SK-N-SH (cell line): ENCODE data around the gene HAVCR1. TPM values are rescaled to one million over a fixed set of nuclear protein-coding genes. Genes with fewer than 3 reads are reported as not detected.

Experiments
- CTCF ChIA-PET: fragments of 300-600, 350-600 bp; formaldehyde crosslinking; extraction: SDS; loops from one replicate; lab custom pipeline; 2021; lab: Yijun Ruan, JAX
- POLR2A ChIA-PET: fragments of 350-600 bp; sonication (Branson Sonifier 250); formaldehyde crosslinking; extraction: SDS; loops from one replicate; lab custom pipeline; 2020; ENCODE audit warnings: antibody characterized with exemption, inconsistent platforms; lab: Yijun Ruan, JAX
- DNase-seq: peaks from one replicate; pipeline ENCODE4 v3.0.0; 2012
- H2AFZ ChIP-seq: fragments of 200-600 bp; sonication (generic); 2 replicates; pipeline ENCODE4 v1.8.1; 2016; ENCODE audit warnings: antibody characterized with exemption, mild to moderate bottlenecking, low read depth
- H3F3A ChIP-seq: fragments of 200-600 bp; sonication (generic); replicated peaks from 2 replicates; pipeline ENCODE3; 2016; ENCODE audit warnings: antibody characterized with exemption, mild to moderate bottlenecking; ENCODE audit not compliant: insufficient read depth
- H3K27ac ChIP-seq, 2 experiments: fragments of 200-500 bp in 1 of 2; fragments of 200-600 bp in 1 of 2; sonication (Bioruptor generic) in 1 of 2; sonication (generic), shearing (Covaris generic) in 1 of 2; 2 replicates each; pipeline versions ENCODE4 v1.5.1 to v1.6.1; 2014 to 2016; ENCODE audit warnings: low read depth in 2 of 2, inconsistent platforms in 1 of 2, low read length in 1 of 2, mild to moderate bottlenecking in 1 of 2, mixed read lengths in 1 of 2
- H3K27me3 ChIP-seq: fragments of 200-600 bp; sonication (generic), shearing (Covaris generic); 2 replicates; pipeline ENCODE4 v1.6.1; 2016; ENCODE audit warnings: mixed run types; ENCODE audit not compliant: insufficient read depth
- H3K36me3 ChIP-seq, 2 experiments: fragments of 200-500 bp in 1 of 2; fragments of 200-600 bp in 1 of 2; sonication (Bioruptor generic) in 1 of 2; sonication (generic) in 1 of 2; replicated peaks in 1 of 2; 2 replicates each; pipeline versions ENCODE3 to v1.5.1; 2014 to 2016; ENCODE audit warnings: low read length in 1 of 2, mild to moderate bottlenecking in 1 of 2; ENCODE audit not compliant: insufficient read depth in 2 of 2, control insufficient read depth in 1 of 2
- H3K4me1 ChIP-seq, 2 experiments: fragments of 200-500 bp in 1 of 2; fragments of 200-600 bp in 1 of 2; sonication (Bioruptor generic) in 1 of 2; sonication (generic), shearing (Covaris generic) in 1 of 2; 2 replicates each; pipeline versions ENCODE4 v1.5.1 to v1.6.1; 2014 to 2016; ENCODE audit warnings: low read depth in 1 of 2, low read length in 1 of 2, mixed run types in 1 of 2; ENCODE audit not compliant: insufficient read depth in 2 of 2, control insufficient read depth in 1 of 2
- H3K4me2 ChIP-seq: fragments of 200-600 bp; sonication (generic), shearing (Covaris generic); 2 replicates; pipeline ENCODE4 v1.6.1; 2017; ENCODE audit warnings: mixed run types
- H3K4me3 ChIP-seq, 2 experiments: fragments of 200-500 bp in 1 of 2; fragments of 200-600 bp in 1 of 2; sonication (Bioruptor generic) in 1 of 2; sonication (generic), shearing (Covaris generic) in 1 of 2; 2 replicates each; pipeline versions ENCODE4 v1.5.1 to v1.8.1; 2014 to 2016; ENCODE audit warnings: low read depth in 2 of 2, inconsistent platforms in 1 of 2, low read length in 1 of 2, mild to moderate bottlenecking in 1 of 2, mixed read lengths in 1 of 2, moderate library complexity in 1 of 2
- H3K79me2 ChIP-seq: fragments of 200-600 bp; sonication (generic); 2 replicates; pipeline ENCODE4 v1.8.1; 2017; ENCODE audit warnings: mild to moderate bottlenecking; ENCODE audit not compliant: insufficient read depth
- H3K9ac ChIP-seq: fragments of 200-600 bp; sonication (generic); 2 replicates; pipeline ENCODE4 v1.6.1; 2017; ENCODE audit warnings: mixed run types
- H3K9me2 ChIP-seq: fragments of 200-600 bp; sonication (generic); 2 replicates; pipeline ENCODE4 v1.6.1; 2017; ENCODE audit warnings: mixed run types
- H3K9me3 ChIP-seq: fragments of 200-600 bp; sonication (generic); 2 replicates; pipeline ENCODE4 v1.6.1; 2017; ENCODE audit warnings: mixed run types, mild to moderate bottlenecking, moderate library complexity
- H4K20me1 ChIP-seq: fragments of 200-600 bp; sonication (generic); 2 replicates; pipeline ENCODE4 v1.6.1; 2017; ENCODE audit warnings: mild to moderate bottlenecking, mixed run types; ENCODE audit not compliant: insufficient read depth
- ELF1 ChIP-seq: IDR thresholded peaks from 2 replicates; pipeline ENCODE4 v1.4.0; 2012
- EP300 ChIP-seq, 2 experiments: IDR thresholded peaks; 2 replicates each; pipeline versions ENCODE4 v1.4.0 to v1.6.1; 2012; ENCODE audit warnings: borderline replicate concordance in 1 of 2, low read depth in 1 of 2, low read length in 1 of 2
- FOSL2 ChIP-seq: IDR thresholded peaks from 2 replicates; pipeline ENCODE4 v1.4.0; 2012; ENCODE audit warnings: low read depth, mild to moderate bottlenecking, moderate library complexity, borderline replicate concordance
- FOXM1 ChIP-seq: IDR thresholded peaks from 2 replicates; pipeline ENCODE4 v1.4.0; 2012; ENCODE audit warnings: low read depth, mild to moderate bottlenecking
- GABPA ChIP-seq: IDR thresholded peaks from 2 replicates; pipeline ENCODE4 v1.4.0; 2012; ENCODE audit warnings: low read depth, mild to moderate bottlenecking
- MEF2A ChIP-seq: IDR thresholded peaks from 2 replicates; pipeline ENCODE4 v1.4.0; 2012; ENCODE audit warnings: low read depth, borderline replicate concordance
- NFIC ChIP-seq: IDR thresholded peaks from 2 replicates; pipeline ENCODE4 v1.4.0; 2012; ENCODE audit warnings: borderline replicate concordance
- POLR2AphosphoS5 ChIP-seq: IDR thresholded peaks from 2 replicates; pipeline ENCODE4 v1.6.1; 2012; ENCODE audit warnings: low read depth, low read length
- RAD21 ChIP-seq: IDR thresholded peaks from 2 replicates; pipeline ENCODE4 v1.6.1; 2012; ENCODE audit warnings: mild to moderate bottlenecking, low read length
- RXRA ChIP-seq: IDR thresholded peaks from 2 replicates; pipeline ENCODE4 v1.4.0; 2012; ENCODE audit warnings: low read depth, mild to moderate bottlenecking, borderline replicate concordance
- SIN3A ChIP-seq: IDR thresholded peaks from 2 replicates; pipeline ENCODE4 v1.6.1; 2012; ENCODE audit warnings: low read depth, mild to moderate bottlenecking, low read length, moderate library complexity, borderline replicate concordance
- SMC3 ChIP-seq: IDR thresholded peaks from 2 replicates; pipeline ENCODE4 v1.6.1; 2012; ENCODE audit warnings: low read depth, low read length, improper control_type of control experiment
- TEAD4 ChIP-seq: IDR thresholded peaks from 2 replicates; pipeline ENCODE4 v1.4.0; 2012; ENCODE audit warnings: mild to moderate bottlenecking, borderline replicate concordance; ENCODE audit not compliant: insufficient read depth
- YY1 ChIP-seq: IDR thresholded peaks from 2 replicates; pipeline ENCODE4 v1.4.0; 2012; ENCODE audit warnings: low read depth, mild to moderate bottlenecking
- WGBS: methylation state at CpG from one replicate; pipeline ENCODE4 v1.1.6; 2017; ENCODE audit warnings: low lambda C conversion rate; 5-methylcytosine and 5-hydroxymethylcytosine counted together
- polyA plus RNA-seq, 3 experiments: library from polyadenylated mRNA; depleted of rRNA; stranded (reverse); fragments of >200 nt; gene quantifications; 2 replicates each; pipeline ENCODE4 v1.2.3, GENCODE V29; 2012
- TF ChIP-seq, protein P1 (sequence below): IDR thresholded peaks from 2 replicates; pipeline ENCODE4 v1.4.0; 2012; ENCODE audit warnings: low read depth
- TF ChIP-seq, protein P2 (sequence below): IDR thresholded peaks from 2 replicates; pipeline ENCODE4 v1.4.0; 2012; ENCODE audit warnings: low read depth, borderline replicate concordance
- TF ChIP-seq, protein P3 (sequence below): fragments of 200-600 bp; sonication (generic); IDR thresholded peaks from 2 replicates; pipeline ENCODE4 v1.6.1; 2017; ENCODE audit warnings: antibody characterized with exemption, mild to moderate bottlenecking, moderate library complexity
- TF ChIP-seq, protein P4 (sequence below): IDR thresholded peaks from 2 replicates; pipeline ENCODE4 v1.6.1; 2012; ENCODE audit warnings: mild to moderate bottlenecking, low read depth, low read length, moderate library complexity
- TF ChIP-seq, protein P5 (sequence below): IDR thresholded peaks from 2 replicates; pipeline ENCODE4; 2012

The HAVCR1 gene
- polyA plus RNA-seq, 1 of the 3 experiments (the other 2 are of a cell fraction), result not detected

DNA sequence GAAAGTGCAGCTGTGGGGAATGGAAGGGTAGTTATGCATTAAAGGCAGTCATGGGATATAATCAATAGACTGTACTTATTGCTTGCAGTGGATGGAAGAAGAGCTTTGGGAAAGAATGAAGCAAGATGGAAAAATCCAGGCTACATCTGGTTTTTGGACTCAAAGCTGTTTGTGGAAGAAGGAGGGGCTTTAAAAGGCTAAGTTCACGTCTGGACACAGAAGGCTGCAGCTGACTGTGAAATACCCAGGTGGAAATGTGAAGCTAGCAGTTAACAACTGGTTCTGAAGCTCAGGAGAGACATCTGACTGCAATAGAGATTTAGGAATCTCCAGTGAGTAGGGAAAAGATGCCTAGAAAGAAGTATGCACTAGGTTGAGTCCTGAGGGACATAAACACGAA, 52.7 kb downstream of the HAVCR1 start:
- Histone ChIP-seq H3K9me3 (no peaks in the 10 kb centered on the region), H2AFZ (no peak overlapping the region), H3K4me1 (no peaks in the 10 kb centered on the region), H3K27me3 (no peaks in the 10 kb centered on the region), H3K4me3 (no peak overlapping the region), H3F3A (no peaks in the 10 kb centered on the region), H3K9me2 (no peaks in the 10 kb centered on the region), H3K9ac (no peak overlapping the region), H4K20me1 (no peaks in the 10 kb centered on the region), H3K36me3 (no peaks in the 10 kb centered on the region), H3K27ac (no peak overlapping the region), H3K79me2 (no peaks in the 10 kb centered on the region), H3K4me2 (no peak overlapping the region)
- no peak for DNase-seq
- POLR2A ChIA-PET, result no interaction called here
- no peak for TF ChIP-seq RXRA
- no peak for TF ChIP-seq FOXM1
- no peak for TF ChIP-seq ELF1
- TF ChIP-seq, protein P1, sequence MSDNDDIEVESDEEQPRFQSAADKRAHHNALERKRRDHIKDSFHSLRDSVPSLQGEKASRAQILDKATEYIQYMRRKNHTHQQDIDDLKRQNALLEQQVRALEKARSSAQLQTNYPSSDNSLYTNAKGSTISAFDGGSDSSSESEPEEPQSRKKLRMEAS, result no peak
- TF ChIP-seq SMC3, result no peak
- TF ChIP-seq EP300 (IDR thresholded peaks at IDR 0.05; ENCODE audit: borderline replicate concordance in 1 of 2, low read depth in 1 of 2, low read length in 1 of 2), result no peak
- no peak for TF ChIP-seq FOSL2
- TF ChIP-seq, protein P2, sequence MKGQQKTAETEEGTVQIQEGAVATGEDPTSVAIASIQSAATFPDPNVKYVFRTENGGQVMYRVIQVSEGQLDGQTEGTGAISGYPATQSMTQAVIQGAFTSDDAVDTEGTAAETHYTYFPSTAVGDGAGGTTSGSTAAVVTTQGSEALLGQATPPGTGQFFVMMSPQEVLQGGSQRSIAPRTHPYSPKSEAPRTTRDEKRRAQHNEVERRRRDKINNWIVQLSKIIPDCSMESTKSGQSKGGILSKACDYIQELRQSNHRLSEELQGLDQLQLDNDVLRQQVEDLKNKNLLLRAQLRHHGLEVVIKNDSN, result no peak
- no peak for TF ChIP-seq RAD21
- no peak for TF ChIP-seq MEF2A
- no peak for TF ChIP-seq SIN3A
- TF ChIP-seq, protein P3, sequence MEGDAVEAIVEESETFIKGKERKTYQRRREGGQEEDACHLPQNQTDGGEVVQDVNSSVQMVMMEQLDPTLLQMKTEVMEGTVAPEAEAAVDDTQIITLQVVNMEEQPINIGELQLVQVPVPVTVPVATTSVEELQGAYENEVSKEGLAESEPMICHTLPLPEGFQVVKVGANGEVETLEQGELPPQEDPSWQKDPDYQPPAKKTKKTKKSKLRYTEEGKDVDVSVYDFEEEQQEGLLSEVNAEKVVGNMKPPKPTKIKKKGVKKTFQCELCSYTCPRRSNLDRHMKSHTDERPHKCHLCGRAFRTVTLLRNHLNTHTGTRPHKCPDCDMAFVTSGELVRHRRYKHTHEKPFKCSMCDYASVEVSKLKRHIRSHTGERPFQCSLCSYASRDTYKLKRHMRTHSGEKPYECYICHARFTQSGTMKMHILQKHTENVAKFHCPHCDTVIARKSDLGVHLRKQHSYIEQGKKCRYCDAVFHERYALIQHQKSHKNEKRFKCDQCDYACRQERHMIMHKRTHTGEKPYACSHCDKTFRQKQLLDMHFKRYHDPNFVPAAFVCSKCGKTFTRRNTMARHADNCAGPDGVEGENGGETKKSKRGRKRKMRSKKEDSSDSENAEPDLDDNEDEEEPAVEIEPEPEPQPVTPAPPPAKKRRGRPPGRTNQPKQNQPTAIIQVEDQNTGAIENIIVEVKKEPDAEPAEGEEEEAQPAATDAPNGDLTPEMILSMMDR, result no peak
- no peak for TF ChIP-seq TEAD4
- TF ChIP-seq, protein P4, sequence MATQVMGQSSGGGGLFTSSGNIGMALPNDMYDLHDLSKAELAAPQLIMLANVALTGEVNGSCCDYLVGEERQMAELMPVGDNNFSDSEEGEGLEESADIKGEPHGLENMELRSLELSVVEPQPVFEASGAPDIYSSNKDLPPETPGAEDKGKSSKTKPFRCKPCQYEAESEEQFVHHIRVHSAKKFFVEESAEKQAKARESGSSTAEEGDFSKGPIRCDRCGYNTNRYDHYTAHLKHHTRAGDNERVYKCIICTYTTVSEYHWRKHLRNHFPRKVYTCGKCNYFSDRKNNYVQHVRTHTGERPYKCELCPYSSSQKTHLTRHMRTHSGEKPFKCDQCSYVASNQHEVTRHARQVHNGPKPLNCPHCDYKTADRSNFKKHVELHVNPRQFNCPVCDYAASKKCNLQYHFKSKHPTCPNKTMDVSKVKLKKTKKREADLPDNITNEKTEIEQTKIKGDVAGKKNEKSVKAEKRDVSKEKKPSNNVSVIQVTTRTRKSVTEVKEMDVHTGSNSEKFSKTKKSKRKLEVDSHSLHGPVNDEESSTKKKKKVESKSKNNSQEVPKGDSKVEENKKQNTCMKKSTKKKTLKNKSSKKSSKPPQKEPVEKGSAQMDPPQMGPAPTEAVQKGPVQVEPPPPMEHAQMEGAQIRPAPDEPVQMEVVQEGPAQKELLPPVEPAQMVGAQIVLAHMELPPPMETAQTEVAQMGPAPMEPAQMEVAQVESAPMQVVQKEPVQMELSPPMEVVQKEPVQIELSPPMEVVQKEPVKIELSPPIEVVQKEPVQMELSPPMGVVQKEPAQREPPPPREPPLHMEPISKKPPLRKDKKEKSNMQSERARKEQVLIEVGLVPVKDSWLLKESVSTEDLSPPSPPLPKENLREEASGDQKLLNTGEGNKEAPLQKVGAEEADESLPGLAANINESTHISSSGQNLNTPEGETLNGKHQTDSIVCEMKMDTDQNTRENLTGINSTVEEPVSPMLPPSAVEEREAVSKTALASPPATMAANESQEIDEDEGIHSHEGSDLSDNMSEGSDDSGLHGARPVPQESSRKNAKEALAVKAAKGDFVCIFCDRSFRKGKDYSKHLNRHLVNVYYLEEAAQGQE, result no peak
- no peak for TF ChIP-seq POLR2AphosphoS5
- TF ChIP-seq YY1, result no peak
- TF ChIP-seq, protein P5, sequence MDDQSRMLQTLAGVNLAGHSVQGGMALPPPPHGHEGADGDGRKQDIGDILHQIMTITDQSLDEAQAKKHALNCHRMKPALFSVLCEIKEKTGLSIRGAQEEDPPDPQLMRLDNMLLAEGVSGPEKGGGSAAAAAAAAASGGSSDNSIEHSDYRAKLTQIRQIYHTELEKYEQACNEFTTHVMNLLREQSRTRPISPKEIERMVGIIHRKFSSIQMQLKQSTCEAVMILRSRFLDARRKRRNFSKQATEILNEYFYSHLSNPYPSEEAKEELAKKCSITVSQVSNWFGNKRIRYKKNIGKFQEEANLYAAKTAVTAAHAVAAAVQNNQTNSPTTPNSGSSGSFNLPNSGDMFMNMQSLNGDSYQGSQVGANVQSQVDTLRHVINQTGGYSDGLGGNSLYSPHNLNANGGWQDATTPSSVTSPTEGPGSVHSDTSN, result no peak
- no peak for TF ChIP-seq NFIC
- no peak for TF ChIP-seq GABPA
- CTCF ChIA-PET, result no interaction called here
- 14% methylated on average over 2 of the region's 2 CpGs for WGBS
